Stimulated activated CD4-positive, alpha-beta T cell treated with anti-CD3 and anti-CD28 coated beads, Interleukin-4, amount 100 ng/mL, for 24 hours (primary cell): ENCODE measurements around the gene ALDH3B2.
"Not testable (repeated sequence)": the region's sequence is repeated elsewhere in the genome, so short reads cannot be mapped to it uniquely, and the experiment has no call there.

Source experiments
- DNase-seq: peaks from one replicate; pipeline ENCODE4 v3.0.0-alpha.2; 2020

Gene ALDH3B2

DNA sequence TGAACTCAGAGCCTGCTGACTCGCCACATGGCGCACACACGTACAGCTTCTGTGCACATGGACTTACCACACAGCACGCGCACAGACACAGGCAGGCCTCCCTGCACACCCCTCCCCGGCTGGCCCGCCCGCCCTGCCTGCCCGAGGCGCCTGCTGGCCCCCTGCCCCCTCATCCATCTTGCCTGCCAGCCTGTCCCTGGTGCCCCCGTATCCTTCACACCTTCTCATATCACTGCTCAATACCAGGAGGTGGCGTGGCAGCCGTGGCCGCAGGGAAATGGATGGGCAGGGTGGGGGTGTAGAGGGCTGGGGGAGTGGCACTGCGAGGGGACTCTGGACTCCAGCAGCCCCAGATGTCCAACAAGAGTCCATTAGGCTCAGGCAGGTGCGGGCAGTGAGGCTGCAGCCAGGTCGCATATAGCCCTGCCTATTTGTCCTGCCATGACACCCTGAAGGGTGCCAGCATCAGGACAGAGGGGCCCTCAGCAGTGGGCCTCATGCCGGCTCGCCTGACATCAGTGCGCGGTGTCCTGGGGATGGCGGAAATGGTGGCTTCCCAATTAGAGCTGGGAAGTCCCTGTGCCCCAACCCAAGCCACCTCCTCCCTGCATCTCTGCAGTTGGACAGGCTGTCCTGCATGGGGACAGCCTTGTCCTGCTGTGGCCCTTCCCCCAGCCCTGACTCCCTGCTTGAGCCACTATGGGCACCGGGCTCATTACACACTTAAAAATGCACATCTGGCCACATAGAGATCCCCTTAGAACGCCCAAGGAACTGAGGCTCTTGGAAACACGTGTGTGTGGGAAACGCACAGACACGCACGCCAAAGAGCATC, 32.9 kb downstream of the ALDH3B2 start:
- no peak for DNase-seq

GRCh38 chr11:67640758-67641337, 33.6 kb downstream of the ALDH3B2 start:
- no peak for DNase-seq

GRCh38 chr11:67640021-67640757, 34.2 kb downstream of the ALDH3B2 start:
- peak; percentile 68 for DNase-seq

DNA sequence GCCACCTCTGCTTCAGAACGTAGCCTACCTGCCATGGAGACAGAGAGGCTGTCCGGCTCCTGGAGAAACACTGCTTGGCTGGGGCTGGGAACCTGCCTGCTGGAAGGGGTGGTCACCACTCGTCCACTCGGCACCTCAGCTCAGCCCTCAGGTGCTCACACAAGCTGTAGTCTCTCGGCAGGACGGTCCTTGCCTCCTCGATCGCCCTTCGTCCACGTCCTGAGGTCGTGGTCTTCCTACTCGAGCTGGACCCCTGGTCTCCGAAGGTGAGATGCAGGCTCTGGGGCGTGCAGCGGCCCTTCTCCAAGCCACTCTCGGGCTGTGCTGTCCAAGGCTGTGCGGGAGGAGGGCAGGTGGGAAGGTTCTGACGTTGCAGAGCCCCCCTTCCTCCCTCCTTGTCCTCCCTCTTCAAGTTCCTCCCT, 35.0 kb downstream of the ALDH3B2 start, which contains the start of gene TBX10:
TBX10 (minus strand) TSS at position 326 of the 422 bp plus-strand sequence; CDS start at position 35, 291 bp downstream.
- no peak for DNase-seq

DNA sequence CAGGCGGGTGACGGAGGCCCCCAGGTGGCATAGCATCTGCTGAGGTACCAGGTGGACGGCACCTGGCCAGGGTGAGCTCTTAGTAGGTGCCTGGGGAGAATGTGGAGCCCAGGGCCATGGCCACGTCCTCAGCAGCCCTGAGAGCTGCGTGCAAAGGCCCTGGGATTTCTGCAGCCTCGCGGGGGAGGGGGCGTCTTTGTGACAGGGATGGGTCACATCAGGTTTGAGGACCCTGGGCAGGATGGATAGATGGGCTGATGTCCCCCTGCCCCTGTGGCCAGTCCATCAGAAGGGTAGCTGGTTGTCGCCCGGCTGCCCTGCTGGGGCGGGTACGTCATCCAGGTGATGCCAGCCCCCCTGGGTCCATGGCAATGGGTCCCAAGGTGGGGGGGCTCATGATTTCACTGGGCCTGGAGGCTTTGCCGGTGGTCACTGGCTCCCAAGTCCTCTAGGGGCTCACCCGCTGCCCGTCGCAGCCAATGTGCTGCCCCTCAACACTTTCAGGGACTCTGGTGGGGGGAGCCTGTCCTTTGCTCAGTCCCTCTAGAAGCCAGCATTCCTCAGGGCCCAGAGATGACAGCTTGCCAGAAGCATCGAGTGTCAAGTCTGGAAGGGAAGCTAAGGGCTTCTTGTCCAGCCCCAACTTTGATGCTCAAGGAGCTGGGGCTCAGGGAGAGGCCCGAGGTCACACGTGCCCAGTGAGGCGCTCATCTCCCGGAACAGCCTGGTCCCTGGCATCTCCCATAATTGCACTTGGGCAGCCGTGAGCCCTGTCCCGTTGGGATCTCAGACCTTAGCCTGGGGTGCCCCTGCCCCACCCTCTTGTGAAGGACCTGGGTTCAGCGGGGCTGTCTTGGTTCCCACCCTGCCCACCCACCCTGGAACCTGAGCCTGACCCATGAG, 35.6 kb downstream of the ALDH3B2 start:
- no peak for DNase-seq

GRCh38 chr11:67637441-67637840, 37.0 kb downstream of the ALDH3B2 start:
- not testable (repeated sequence) for DNase-seq

GRCh38 chr11:67636962-67637361, 37.5 kb downstream of the ALDH3B2 start:
- DNase-seq, result no peak

- DNase-seq, result no peak
These were observed 39.2 kb downstream of the ALDH3B2 start for GRCh38 chr11:67635231-67635521.

DNA sequence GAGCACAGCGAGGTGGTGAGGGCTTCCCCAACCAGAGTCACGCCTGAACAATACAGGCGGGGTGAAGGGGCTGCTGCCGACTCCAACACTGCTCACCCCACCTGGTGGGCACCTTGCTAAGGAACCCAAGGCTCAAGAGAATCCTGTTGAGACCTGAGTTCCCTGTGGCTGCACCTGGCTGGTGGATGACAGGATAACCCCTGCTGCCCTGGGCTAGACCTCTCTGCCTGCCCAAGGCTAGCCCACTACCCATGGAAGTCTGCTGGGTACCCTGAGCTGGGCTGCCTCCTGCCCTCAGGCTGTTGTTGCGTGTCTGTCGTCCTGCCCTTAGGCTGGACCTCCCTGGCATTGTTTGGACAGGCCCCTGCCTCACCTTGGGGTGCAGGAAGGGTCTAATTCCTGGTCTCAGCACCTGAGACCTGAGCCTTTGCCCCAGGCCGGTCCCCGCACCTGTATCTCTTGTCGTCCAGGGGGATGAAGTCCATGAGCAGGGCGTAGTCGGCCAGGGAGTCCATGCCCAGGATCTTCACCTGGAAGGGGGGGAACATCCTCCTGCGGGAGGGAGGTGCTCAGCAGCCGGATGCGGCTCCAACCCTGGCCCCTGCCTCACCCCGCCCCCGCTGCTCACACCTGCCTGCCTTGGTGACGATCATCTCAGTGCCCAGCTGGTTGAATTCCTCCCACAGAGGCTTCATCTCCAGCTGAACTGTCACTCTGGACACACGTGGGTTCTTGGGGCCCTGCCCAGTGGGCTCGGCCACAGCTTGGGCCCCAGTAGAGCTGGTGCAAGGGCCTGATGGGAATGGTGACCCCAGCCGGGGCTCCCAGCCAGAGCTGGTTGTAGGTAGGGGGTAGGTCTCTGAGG, 39.8 kb downstream of the ALDH3B2 start:
- DNase-seq, result no peak

DNA sequence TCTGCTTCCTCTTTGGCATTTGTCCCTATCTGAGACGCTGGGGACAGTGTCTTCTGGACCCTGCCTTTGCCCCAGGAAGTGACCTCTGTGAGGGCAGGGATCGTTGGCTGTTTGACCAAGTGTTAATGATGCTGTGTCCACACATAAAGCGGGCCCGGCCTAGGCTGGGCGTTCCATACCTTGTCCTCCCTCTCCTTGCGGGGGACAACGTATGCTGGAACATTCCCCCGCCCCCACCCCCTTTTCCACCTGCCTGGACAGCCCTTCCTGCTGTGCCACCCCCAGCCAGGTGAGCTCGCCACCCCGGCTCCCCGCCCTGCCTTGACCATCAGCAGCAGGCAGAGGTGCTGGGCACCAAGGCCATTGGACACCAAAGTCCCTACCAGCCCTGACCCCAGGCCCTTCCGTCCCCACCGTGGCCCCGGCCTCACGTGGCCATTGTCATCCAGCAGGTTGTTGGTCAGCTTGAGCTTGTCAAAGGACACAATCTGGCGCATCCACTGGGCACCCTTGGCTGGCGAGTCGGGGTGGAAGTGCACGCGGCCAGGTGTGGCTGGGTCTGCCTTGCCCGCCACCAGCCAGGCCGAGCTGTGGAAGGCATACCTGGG, 40.6 kb downstream of the ALDH3B2 start:
- no peak for DNase-seq

GRCh38 chr11:67632982-67633755, 41.3 kb downstream of the ALDH3B2 start:
- no peak for DNase-seq

- no peak for DNase-seq
These were observed 42.0 kb downstream of the ALDH3B2 start for GRCh38 chr11:67632175-67632981.

- no peak for DNase-seq
These were observed 42.6 kb downstream of the ALDH3B2 start for GRCh38 chr11:67631853-67632174.

DNA sequence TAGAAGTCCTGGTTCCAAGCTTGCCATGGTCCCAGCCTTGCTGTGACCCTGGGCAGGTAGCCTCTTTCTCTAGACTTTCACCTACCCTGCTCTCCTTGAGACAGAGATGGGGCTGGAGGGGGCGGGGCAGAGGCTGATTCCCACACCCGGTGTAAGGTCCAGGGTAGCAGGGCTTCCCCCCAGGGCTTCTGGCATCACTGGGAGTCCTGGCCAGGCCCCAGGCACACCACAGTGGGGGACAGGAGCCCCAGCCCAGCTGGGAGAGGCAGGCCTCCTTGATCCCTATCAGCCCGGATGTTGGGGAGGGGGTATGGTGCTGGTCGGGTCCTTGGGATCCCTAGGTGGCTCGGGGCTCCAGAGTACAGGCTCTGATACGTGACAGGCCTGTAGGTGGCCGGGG, 43.0 kb downstream of the ALDH3B2 start:
- DNase-seq, result no peak

- DNase-seq, result no peak
These were observed 43.5 kb downstream of the ALDH3B2 start for GRCh38 chr11:67630943-67631331.

- DNase-seq, result peak; percentile 95
These were observed 44.0 kb downstream of the ALDH3B2 start for GRCh38 chr11:67630228-67630942.

DNA sequence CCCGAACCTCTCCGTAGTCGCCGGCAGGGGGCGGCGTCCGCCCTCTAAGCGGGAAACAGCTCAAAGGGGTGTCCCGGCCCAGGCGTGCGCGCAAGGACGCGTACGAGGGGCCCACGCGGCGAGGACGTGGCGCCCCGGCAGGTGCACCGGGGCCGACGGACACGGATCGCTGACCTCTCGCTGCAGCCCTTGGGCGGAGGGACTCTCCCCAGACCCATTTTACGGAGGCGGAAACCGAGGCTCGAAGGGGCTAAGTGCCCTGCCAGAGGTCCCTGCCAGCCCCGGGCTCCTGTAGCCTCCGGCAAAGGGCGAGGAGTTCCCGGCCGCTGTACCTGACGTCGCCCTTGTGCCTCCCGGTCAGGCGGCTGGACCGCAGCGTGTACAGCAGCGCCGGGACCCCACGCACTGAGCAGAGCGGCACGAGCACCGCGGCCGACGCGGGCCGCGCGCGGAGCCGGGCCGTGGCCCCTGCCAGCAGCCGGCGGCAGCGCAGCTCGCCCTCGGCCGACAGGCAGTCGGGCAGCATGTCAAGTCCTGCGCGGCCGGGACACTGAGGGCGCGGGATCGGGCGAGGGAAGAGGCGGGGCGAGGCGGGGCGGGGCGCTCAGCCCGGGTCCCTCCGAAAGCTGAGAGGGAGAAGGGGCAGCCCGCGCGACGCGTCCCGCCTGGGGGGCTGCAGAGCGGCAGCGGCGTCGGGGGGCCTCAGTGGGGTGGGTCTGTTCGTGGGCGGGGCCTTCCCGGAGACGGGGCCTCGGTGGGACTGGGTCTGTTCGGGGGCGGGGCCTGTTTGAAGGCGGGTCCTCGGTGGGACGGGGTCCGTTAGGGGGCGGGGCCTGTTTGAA, 44.8 kb downstream of the ALDH3B2 start, which contains the start of gene NUDT8:
NUDT8 (minus strand) TSS at position 552 of the 842 bp plus-strand sequence; CDS start at position 526, 26 bp downstream.
- peak; percentile 88 for DNase-seq
